ENCODE results near the gene CAMK2B. TPM values are rescaled to one million over a fixed set of nuclear protein-coding genes. Genes with fewer than 3 reads are reported as not detected.
A peak's percentile ranks its signal among the peaks of the same experiment; 100 is the strongest.

CAMK2B gene
- total and polyA plus RNA-seq, 2 experiments from 2014 or later, result 0.37 to 1.7 TPM

DNA sequence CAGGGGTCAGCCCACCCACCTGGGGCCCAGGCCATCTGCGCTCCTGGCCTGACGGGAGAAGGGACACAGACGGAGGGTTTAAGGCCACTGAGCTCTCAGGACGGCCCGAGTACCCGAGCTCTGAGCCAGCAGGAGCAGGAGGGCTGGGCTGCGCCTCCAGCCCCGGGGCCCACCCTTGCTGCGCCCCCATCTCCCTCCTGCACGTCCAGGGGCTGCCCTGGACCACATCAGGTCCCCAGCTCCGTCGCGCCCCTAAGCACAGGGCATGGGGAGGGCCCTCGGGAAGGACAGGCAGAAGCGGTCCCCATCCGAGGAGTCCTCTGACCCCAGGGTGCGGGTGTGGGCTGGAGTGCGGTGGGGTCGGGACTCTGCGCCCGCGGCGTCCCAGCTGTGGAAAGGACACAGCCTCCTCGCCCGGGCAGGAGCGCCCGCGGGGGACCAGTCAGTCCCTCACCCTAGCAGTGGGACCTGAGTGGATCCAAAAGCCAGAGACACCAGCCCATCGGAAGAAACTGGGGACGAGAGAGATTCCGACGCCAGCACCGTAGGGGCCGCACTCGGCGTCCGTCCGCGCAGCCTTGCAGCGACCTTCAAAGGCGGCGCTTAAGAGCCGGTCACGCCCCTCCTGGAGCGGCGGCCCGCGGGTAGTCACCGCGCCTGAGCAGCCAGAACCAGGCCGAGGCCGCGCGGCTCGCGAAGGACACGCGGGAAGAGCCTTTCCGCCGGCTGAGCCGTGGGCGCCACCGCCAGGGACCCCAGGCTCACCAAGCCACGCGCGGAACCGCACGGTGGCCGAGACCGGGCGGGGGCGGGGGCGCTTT, 15.9 kb downstream of the CAMK2B start:
- no peak for TF ChIP-seq EZH2phosphoT487 (IDR thresholded peaks at IDR 0.05; ENCODE audit: low read depth, severe bottlenecking, unreplicated experiment)
- TF ChIP-seq EZH2 (IDR thresholded peaks at IDR 0.05; ENCODE audit: borderline replicate concordance), result peak; percentile 42
- Histone ChIP-seq H3K79me2 (no peaks in the 10 kb centered on the region), H3K4me2 (peak overlapping the region; percentile 86), H3K4me1 (ENCODE audit: insufficient read depth) (peaks cover 3% of the 10 kb centered on the region), H3K27ac (no peak overlapping the region), H3K9me2 (replicated peaks; ENCODE audit: insufficient read depth) (no peaks in the 10 kb centered on the region), H3K27me3 (peaks cover 8% of the 10 kb centered on the region), H3K36me3 (replicated peaks; ENCODE audit: insufficient read depth, low read depth) (no peaks in the 10 kb centered on the region), H4K20me1 (ENCODE audit: insufficient read depth, poor library complexity, severe bottlenecking) (no peaks in the 10 kb centered on the region), H3K4me3 (no peak overlapping the region), H2AFZ (peak overlapping the region; percentile 80), H3K9me3 (ENCODE audit: low read depth) (no peaks in the 10 kb centered on the region)
- peak; percentile 79 for DNase-seq (ENCODE audit: low spot score)
- WGBS (ENCODE audit: low lambda C conversion rate, missing lambda C conversion rate), result 16% methylated on average over 62 of the region's 73 CpGs

DNA sequence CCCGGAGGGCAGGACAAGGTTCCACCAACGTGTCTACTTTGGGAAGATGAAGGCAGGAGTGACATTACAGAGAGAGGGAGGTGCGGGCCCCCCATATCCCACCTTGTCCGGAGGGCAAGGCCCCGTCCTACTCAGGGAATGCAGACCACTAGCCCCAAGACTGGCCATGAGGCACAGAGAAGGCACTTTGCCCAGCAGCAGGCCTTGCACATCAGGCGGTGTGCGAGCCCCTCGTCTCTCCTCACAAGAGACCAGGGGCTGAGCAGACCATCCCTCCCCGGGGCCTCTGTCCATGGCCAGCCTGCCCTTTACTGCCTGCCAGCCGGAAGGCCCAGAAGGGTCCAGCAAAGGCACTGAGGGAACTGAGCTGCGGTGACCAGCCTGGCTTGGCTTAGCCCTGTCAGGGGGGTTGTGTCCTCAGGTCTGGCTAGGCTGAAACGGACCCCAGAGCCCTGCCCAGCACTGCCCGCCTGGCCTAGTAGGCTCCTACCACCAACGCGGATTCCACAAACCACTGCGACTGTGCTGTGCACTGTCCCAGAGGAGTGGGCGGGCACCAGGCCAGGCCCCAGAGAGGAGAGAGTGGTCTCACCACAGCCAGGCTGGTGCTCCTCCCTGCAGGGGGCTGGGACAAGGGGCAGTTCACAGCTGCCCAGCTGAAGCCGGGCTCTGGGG, 16.7 kb downstream of the CAMK2B start:
- Histone ChIP-seq H3K9me3 (ENCODE audit: low read depth) (no peaks in the 10 kb centered on the region), H3K4me1 (ENCODE audit: insufficient read depth) (peaks cover 3% of the 10 kb centered on the region), H2AFZ (no peak overlapping the region), H3K4me3 (no peak overlapping the region), H3K79me2 (no peaks in the 10 kb centered on the region), H3K27me3 (peaks cover 8% of the 10 kb centered on the region), H3K9me2 (replicated peaks; ENCODE audit: insufficient read depth) (no peaks in the 10 kb centered on the region), H4K20me1 (ENCODE audit: insufficient read depth, poor library complexity, severe bottlenecking) (no peaks in the 10 kb centered on the region), H3K4me2 (no peak overlapping the region), H3K36me3 (replicated peaks; ENCODE audit: insufficient read depth, low read depth) (no peaks in the 10 kb centered on the region), H3K27ac (no peak overlapping the region)
- no peak for DNase-seq (ENCODE audit: low spot score)
- no peak for TF ChIP-seq EZH2 (IDR thresholded peaks at IDR 0.05; ENCODE audit: borderline replicate concordance)
- TF ChIP-seq, protein P1, sequence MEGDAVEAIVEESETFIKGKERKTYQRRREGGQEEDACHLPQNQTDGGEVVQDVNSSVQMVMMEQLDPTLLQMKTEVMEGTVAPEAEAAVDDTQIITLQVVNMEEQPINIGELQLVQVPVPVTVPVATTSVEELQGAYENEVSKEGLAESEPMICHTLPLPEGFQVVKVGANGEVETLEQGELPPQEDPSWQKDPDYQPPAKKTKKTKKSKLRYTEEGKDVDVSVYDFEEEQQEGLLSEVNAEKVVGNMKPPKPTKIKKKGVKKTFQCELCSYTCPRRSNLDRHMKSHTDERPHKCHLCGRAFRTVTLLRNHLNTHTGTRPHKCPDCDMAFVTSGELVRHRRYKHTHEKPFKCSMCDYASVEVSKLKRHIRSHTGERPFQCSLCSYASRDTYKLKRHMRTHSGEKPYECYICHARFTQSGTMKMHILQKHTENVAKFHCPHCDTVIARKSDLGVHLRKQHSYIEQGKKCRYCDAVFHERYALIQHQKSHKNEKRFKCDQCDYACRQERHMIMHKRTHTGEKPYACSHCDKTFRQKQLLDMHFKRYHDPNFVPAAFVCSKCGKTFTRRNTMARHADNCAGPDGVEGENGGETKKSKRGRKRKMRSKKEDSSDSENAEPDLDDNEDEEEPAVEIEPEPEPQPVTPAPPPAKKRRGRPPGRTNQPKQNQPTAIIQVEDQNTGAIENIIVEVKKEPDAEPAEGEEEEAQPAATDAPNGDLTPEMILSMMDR (IDR thresholded peaks at IDR 0.05; ENCODE audit: poor library complexity), result no peak
- TF ChIP-seq EZH2phosphoT487 (IDR thresholded peaks at IDR 0.05; ENCODE audit: low read depth, severe bottlenecking, unreplicated experiment), result no peak
- WGBS (ENCODE audit: low lambda C conversion rate, missing lambda C conversion rate), result 93% methylated on average over 16 of the region's 18 CpGs

DNA sequence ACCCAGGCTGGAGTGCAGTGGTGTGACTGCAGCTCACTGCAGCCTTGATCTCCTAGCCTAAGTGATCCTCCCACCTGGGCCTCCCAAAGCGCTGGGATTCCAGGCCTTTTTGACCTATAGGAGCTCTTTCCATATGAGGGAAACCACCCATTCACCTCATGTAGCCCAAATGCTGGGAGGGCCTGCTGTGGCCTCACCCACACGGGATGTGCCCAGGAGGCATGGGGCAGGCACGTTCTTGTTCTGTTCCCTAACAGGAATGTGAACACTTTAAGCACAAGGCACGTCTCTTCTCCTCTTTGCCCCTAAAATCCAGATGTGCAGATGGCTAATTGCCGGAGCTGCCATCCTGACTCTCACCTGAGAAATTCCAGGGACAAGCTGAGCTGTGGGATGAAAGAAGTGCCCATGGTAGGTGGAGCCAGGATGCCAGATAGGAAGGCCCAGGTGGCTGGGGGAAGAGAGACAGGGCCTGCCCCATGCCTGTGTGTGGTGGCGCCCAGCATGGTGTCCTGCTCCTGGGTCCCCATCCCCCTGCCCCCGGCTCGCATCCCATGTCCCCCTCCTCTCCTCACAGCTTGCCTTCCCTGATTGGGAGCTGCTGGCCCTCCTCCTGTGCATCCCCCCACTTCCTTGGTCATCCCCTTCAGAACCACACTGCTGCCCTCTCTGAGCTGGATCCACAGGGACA, 17.3 kb downstream of the CAMK2B start:
- Histone ChIP-seq H3K27me3 (peaks cover 8% of the 10 kb centered on the region), H3K4me1 (ENCODE audit: insufficient read depth) (peaks cover 3% of the 10 kb centered on the region), H3K27ac (no peak overlapping the region), H2AFZ (no peak overlapping the region), H3K9me2 (replicated peaks; ENCODE audit: insufficient read depth) (no peaks in the 10 kb centered on the region), H3K9me3 (ENCODE audit: low read depth) (no peaks in the 10 kb centered on the region), H3K36me3 (replicated peaks; ENCODE audit: insufficient read depth, low read depth) (no peaks in the 10 kb centered on the region), H3K4me2 (no peak overlapping the region), H4K20me1 (ENCODE audit: insufficient read depth, poor library complexity, severe bottlenecking) (no peaks in the 10 kb centered on the region), H3K79me2 (no peaks in the 10 kb centered on the region), H3K4me3 (no peak overlapping the region)
- DNase-seq (ENCODE audit: low spot score), result no peak
- WGBS (ENCODE audit: low lambda C conversion rate, missing lambda C conversion rate), result 79% methylated on average over 6 of the region's 8 CpGs
- no peak for TF ChIP-seq EZH2phosphoT487 (IDR thresholded peaks at IDR 0.05; ENCODE audit: low read depth, severe bottlenecking, unreplicated experiment)
- no peak for TF ChIP-seq EZH2 (IDR thresholded peaks at IDR 0.05; ENCODE audit: borderline replicate concordance)
- TF ChIP-seq, protein P1 (IDR thresholded peaks at IDR 0.05; ENCODE audit: poor library complexity), result no peak

All from hepatocyte (in vitro differentiated cells).